Measurements from ENCODE around the gene WDFY4.

DNA sequence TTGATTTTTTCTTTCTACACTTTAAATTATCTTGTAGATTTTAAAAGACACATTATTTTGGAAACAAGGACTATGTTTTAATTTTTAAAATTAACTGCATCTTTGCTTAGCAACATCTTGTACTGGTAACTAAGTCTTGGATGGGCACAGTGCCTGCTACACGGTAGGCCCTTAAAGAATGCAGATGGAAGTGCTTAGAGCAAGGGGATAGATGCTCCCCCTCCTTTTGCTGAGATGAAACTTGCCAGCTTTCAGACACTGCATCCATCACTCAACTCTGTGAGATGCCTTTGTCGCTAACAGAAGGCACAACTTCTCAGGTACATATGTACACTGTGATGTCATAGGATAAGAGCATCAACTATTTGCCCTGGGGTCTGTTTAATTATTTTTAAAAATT, 151.1 kb downstream of the WDFY4 start:
- TF ChIP-seq CTCF (conservative IDR thresholded peaks at IDR 0.05; ENCODE audit: low read length) (no peak), EZH2phosphoT487 (IDR thresholded peaks at IDR 0.05; ENCODE audit: borderline replicate concordance) (no peak)
